Measurements from ENCODE around the gene BNIPL. TPM values are rescaled to one million over a fixed set of nuclear protein-coding genes. Genes with fewer than 3 reads are reported as not detected.

BNIPL gene
- total RNA-seq, 2 donors from 2014 or later: 0.42 to 0.57 TPM

DNA sequence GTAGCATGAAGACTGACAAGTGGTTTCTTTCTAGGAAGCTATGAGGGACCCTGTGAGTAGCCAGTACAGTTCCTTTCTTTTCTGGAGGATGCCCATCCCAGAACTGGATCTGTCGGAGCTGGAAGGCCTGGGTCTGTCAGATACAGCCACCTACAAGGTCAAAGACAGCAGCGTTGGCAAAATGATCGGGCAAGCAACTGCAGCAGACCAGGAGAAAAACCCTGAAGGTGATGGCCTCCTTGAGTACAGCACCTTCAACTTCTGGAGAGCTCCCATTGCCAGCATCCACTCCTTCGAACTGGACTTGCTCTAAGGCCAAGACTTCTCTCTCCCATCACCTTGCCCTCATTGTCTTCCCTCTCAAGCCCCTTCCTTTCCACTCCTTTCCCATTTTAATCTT, 30.8 kb downstream of the BNIPL start:
- no peaks in the 10 kb centered on the region for H3K27me3 Mint-ChIP-seq
- H3K4me3 Mint-ChIP-seq: no peak overlapping the region

GRCh38 chr1:151069103-151069486, 32.7 kb downstream of the BNIPL start:
- ATAC-seq: no peak
- peaks cover 2% of the 10 kb centered on the region for H3K36me3 Mint-ChIP-seq (ENCODE audit: low read depth)
- no peaks in the 10 kb centered on the region for H3K9me3 ChIP-seq (ENCODE audit: control insufficient read depth, low read length, poor library complexity, severe bottlenecking)

More for the DNA sequence above, 30.8 kb downstream of the BNIPL start:
- DNase-seq: no peak
- peak overlapping the region; percentile 99 for H3K27ac Mint-ChIP-seq
- H3K36me3 Mint-ChIP-seq (ENCODE audit: low read depth): peaks cover 2% of the 10 kb centered on the region
- H3K9me3 ChIP-seq (ENCODE audit: control insufficient read depth, low read length, poor library complexity, severe bottlenecking): no peaks in the 10 kb centered on the region
- no peak for ATAC-seq
- peaks cover 20% of the 10 kb centered on the region for H3K4me1 Mint-ChIP-seq

GRCh38 chr1:151070474-151071276, 34.3 kb downstream of the BNIPL start, which contains the start of gene GABPB2:
Gene GABPB2, plus strand, starts transcription at chr1:151070761. Its CDS starts 17,429 bp downstream, at chr1:151088190.
- Mint-ChIP-seq H3K4me1 (peaks cover 21% of the 10 kb centered on the region), H3K4me3 (peak within 1 kb of the TSS; percentile 99), H3K36me3 (ENCODE audit: low read depth) (no peaks in the 10 kb centered on the region), H3K27me3 (no peaks in the 10 kb centered on the region), H3K27ac (peak within 1 kb of the TSS; percentile 99)
- no peaks in the 10 kb centered on the region for H3K9me3 ChIP-seq (ENCODE audit: control insufficient read depth, low read length, poor library complexity, severe bottlenecking)
- DNase-seq (peak; percentile 75 to 81 (median 78)), ATAC-seq (peak; percentile 83)

More at GRCh38 chr1:151069103-151069486, 32.7 kb downstream of the BNIPL start:
- no peak for DNase-seq
- Mint-ChIP-seq H3K4me3 (peak overlapping the region; percentile 99), H3K27ac (peak overlapping the region; percentile 99), H3K4me1 (peaks cover 22% of the 10 kb centered on the region), H3K27me3 (no peaks in the 10 kb centered on the region)

DNA sequence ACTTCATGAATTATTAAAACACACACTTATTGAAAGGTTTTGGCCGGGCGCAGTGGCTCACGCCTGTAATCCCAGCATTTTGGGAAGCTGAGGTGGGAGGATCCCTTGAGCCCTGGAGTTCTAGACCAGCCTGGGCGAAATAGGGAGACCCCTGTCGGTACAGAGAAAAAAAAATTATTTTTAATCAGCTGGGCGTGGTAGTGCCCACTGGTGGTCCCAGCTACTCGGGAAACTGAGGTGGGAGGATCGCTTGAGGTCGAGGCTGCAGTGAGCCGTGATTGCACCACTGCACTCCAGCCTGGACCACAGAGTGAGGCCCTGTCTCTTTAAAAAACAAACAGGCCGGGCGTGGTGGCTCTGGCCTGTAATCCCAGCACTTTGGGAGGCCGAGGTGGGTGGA, 35.8 kb downstream of the BNIPL start:
- no peaks in the 10 kb centered on the region for H3K27me3 Mint-ChIP-seq
- peaks cover 21% of the 10 kb centered on the region for H3K4me1 Mint-ChIP-seq
- H3K9me3 ChIP-seq (ENCODE audit: control insufficient read depth, low read length, poor library complexity, severe bottlenecking): no peaks in the 10 kb centered on the region
- no peaks in the 10 kb centered on the region for H3K36me3 Mint-ChIP-seq (ENCODE audit: low read depth)
- no peak overlapping the region for H3K4me3 Mint-ChIP-seq
- peak overlapping the region; percentile 99 for H3K27ac Mint-ChIP-seq
- ATAC-seq (no peak), DNase-seq (no peak)

- DNase-seq: no peak
- H3K36me3 Mint-ChIP-seq (ENCODE audit: low read depth): no peaks in the 10 kb centered on the region
- H3K27me3 Mint-ChIP-seq: no peaks in the 10 kb centered on the region
- H3K4me1 Mint-ChIP-seq: no peaks in the 10 kb centered on the region
- H3K9me3 ChIP-seq (ENCODE audit: control insufficient read depth, low read length, poor library complexity, severe bottlenecking): no peaks in the 10 kb centered on the region
- no peak for ATAC-seq
- no peak overlapping the region for H3K4me3 Mint-ChIP-seq
- no peak overlapping the region for H3K27ac Mint-ChIP-seq
Observed at GRCh38 chr1:151085953-151086559, 49.7 kb downstream of the BNIPL start.

Other genes starting within 250 kb of the BNIPL start
- gene CTSK, start 228.3 kb upstream of the BNIPL start, total RNA-seq: 10 to 100 TPM in 1 of 2 donors, 1 to 10 TPM in 1; 8.7 to 10.4 TPM
- 10 to 100 TPM; 27.3 to 32.3 TPM for gene ARNT, start 160.0 kb upstream of the BNIPL start, total RNA-seq
- not detected for gene CTXND2, start 149.4 kb upstream of the BNIPL start, total RNA-seq
- gene SETDB1, start 110.2 kb upstream of the BNIPL start, total RNA-seq: 10 to 100 TPM; 44.0 to 51.0 TPM
- gene CERS2, start 61.8 kb upstream of the BNIPL start, total RNA-seq: 100 to 1,000 TPM; 108 to 142 TPM
- gene ANXA9, start 54.3 kb upstream of the BNIPL start, total RNA-seq: under 1 TPM in 1 of 2 donors, not detected in 1; 0.15 TPM
- gene MINDY1, start 29.7 kb upstream of the BNIPL start, total RNA-seq: 10 to 100 TPM; 19.0 to 31.6 TPM
- gene PRUNE1, start 28.1 kb upstream of the BNIPL start, total RNA-seq: 10 to 100 TPM; 15.8 to 30.0 TPM
- under 1 TPM; 0.47 to 0.52 TPM for gene C1orf56, start 11.2 kb downstream of the BNIPL start, total RNA-seq
- 100 to 1,000 TPM; 375 to 433 TPM for gene CDC42SE1, start 23.0 kb downstream of the BNIPL start, total RNA-seq
- 1 to 10 TPM; 4.0 to 5.0 TPM for gene MLLT11, start 23.8 kb downstream of the BNIPL start, total RNA-seq
- 10 to 100 TPM in 1 of 2 donors, 1 to 10 TPM in 1; 9.9 to 25.5 TPM for gene GABPB2, start 34.2 kb downstream of the BNIPL start, total RNA-seq
- gene SEMA6C, start 110.0 kb downstream of the BNIPL start, total RNA-seq: 10 to 100 TPM in 1 of 2 donors, 1 to 10 TPM in 1; 9.5 to 11.3 TPM
- gene TNFAIP8L2, start 120.1 kb downstream of the BNIPL start, total RNA-seq: 1 to 10 TPM; 3.6 to 5.4 TPM
- gene LYSMD1, start 129.3 kb downstream of the BNIPL start, total RNA-seq: under 1 TPM; 0.39 to 0.70 TPM
- 10 to 100 TPM; 33.7 to 37.8 TPM for gene SCNM1, start 129.6 kb downstream of the BNIPL start, total RNA-seq
- 1 to 10 TPM; 1.0 to 3.0 TPM for gene TMOD4, start 139.4 kb downstream of the BNIPL start, total RNA-seq
- 10 to 100 TPM; 27.4 to 33.2 TPM for gene VPS72, start 153.6 kb downstream of the BNIPL start, total RNA-seq
- 10 to 100 TPM; 41.6 to 43.3 TPM for gene PIP5K1A, start 162.0 kb downstream of the BNIPL start, total RNA-seq
- 10 to 100 TPM; 78.4 to 86.0 TPM for gene PSMD4, start 218.1 kb downstream of the BNIPL start, total RNA-seq
- gene ZNF687, start 245.7 kb downstream of the BNIPL start, total RNA-seq: 10 to 100 TPM; 25.9 to 33.8 TPM

All from T-helper 17 cell (primary cell).